Measurements from ENCODE around the gene REEP6. TPM values are rescaled to one million over a fixed set of nuclear protein-coding genes. Genes with fewer than 3 reads are reported as not detected.

The REEP6 gene
- total and polyA plus RNA-seq, 10 donors: 0.65 to 2.6 (median 1.6) TPM; not detected in 1

DNA sequence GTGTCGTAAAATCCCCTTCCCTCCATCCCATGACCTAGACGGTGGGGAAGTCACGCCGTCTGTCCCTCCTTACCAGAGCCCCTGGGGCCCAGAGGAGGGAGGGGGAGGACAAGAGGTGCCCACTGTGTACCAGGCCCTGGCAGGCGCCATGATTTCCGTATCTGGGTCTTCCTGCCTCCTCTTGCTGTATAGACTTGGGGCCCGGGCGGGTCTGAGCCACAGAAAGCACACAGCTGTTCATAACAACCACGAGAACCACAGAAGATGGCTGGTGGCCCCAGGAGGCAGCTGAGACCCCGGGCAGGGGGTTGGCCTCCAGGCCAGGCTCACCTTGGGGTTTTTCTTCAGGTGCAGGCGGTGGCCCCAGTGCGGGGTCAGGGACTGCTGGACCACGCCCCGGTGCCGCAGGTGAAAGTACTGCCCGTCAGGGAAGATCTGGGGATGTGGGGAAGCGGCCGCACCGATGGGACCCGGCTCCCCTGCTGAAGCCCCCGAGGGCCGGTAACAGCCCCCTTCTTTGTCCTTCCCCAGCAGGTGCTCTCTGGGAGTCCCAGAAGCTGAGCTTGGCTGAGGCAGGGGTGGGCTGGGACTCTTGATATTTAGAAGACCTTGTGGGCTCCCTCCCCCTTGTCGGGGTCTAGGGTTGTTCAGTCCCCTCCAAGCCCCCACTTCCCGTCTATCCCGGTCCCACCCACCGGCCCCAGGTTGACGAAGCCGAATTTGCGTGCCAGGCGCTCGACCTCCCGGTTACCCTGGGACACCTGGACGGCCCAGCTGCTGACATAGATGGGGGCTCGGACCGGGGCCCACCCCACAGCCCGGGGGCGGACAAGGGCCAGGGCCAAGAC, 1.3 kb upstream of the REEP6 start:
- peak; percentile 77 for DNase-seq
- WGBS, 5 donors: 8 to 29% (median 18%) methylated on average over 13 to 37 of the region's 37 CpGs
- no peaks in the 10 kb centered on the region for H3K36me3 ChIP-seq

DNA sequence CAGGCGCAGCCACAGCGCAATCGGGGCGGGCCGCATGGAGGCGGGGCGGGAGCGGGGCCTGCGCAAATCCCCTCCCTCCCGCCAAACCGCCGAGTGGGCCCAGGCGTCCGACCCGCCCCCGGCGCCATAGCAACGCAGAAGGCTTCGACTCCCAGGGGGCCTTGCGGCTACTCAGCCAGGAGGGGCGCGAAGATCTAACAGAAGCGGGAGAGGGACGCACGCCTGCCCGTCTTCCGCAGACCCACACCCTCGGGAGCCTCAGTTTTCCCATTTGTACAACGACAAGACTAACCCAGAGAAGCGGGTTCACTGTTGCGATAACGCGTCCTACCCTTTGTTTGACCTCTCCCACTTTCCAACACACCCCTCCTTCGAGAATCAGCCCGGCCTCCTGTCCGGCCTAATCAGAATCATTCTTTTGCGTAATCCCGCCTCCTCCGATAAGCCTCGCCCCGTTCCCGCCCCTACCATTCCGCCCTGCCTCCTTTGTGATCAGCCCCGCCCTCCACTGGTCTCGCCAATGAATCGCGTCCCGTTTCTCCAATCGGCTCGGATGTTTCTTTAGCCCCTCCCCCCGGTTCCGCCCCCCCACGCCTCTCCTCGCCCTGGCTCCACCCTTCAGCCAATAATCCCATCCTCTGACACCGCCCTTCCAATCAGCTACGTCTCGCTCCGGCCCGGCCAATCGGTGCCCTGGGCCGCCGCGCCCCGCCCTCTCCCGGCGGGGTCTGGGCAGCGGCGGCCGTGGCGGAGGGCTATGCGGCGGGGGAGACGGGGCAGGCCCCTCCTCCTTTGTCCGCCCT, 469 bp upstream of the REEP6 start, which contains the start of gene PCSK4:
Gene PCSK4, minus strand, starts transcription at position 40 of the 803 bp plus-strand sequence. Its CDS starts 4 bp downstream, at position 36.
- DNase-seq: peak; percentile 96
- Histone ChIP-seq H3K36me3 (no peaks in the 10 kb centered on the region), H3K4me3 (peak within 1 kb of the TSS; percentile 54 to 85 (median 59)), H3K9me3 (no peaks in the 10 kb centered on the region), H3K4me1 (peaks cover 6 to 34% (median 19%) of the 10 kb centered on the region in 6 donors), H3K27ac (peak within 1 kb of the TSS in 6 of 8 donors; percentile 41 to 81 (median 62)), H3K27me3 (replicated peaks in 1 of 7) (peaks cover 0 to 39% (median 0%) of the 10 kb centered on the region in 7 donors)
- WGBS, 5 donors: 0 to 1% (median 1%) methylated on average over 49 to 74 of the region's 74 CpGs
- peak; percentile 31 to 57 (median 57) for TF ChIP-seq POLR2AphosphoS5 (IDR thresholded peaks at IDR 0.05)
- TF ChIP-seq, protein P1, sequence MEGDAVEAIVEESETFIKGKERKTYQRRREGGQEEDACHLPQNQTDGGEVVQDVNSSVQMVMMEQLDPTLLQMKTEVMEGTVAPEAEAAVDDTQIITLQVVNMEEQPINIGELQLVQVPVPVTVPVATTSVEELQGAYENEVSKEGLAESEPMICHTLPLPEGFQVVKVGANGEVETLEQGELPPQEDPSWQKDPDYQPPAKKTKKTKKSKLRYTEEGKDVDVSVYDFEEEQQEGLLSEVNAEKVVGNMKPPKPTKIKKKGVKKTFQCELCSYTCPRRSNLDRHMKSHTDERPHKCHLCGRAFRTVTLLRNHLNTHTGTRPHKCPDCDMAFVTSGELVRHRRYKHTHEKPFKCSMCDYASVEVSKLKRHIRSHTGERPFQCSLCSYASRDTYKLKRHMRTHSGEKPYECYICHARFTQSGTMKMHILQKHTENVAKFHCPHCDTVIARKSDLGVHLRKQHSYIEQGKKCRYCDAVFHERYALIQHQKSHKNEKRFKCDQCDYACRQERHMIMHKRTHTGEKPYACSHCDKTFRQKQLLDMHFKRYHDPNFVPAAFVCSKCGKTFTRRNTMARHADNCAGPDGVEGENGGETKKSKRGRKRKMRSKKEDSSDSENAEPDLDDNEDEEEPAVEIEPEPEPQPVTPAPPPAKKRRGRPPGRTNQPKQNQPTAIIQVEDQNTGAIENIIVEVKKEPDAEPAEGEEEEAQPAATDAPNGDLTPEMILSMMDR (IDR thresholded peaks at IDR 0.05 in 8 of 11, conservative IDR thresholded peaks at IDR 0.05 in 3 of 11): peak in 5 of 11 experiments; percentile 5 to 42 (median 16)
- TF ChIP-seq POLR2A (IDR thresholded peaks at IDR 0.05): peak in 1 of 3 donors; percentile 6
- intact Hi-C loops (cut with DNase I; ENCODE audit: low total_unique reads): no loop called here

More for the DNA sequence above, 1.3 kb upstream of the REEP6 start:
- Histone ChIP-seq H3K4me1 (peaks cover 6 to 34% (median 19%) of the 10 kb centered on the region in 6 donors), H3K9me3 (no peaks in the 10 kb centered on the region), H3K27me3 (replicated peaks in 1 of 7) (peaks cover 0 to 39% (median 0%) of the 10 kb centered on the region in 7 donors), H3K4me3 (peak overlapping the region; percentile 48 to 85 (median 59)), H3K27ac (peak overlapping the region in 6 of 8 donors; percentile 41 to 81 (median 62))
- intact Hi-C loops (cut with DNase I; ENCODE audit: low total_unique reads): no loop called here
- peak in 1 of 3 donors; percentile 60 for TF ChIP-seq POLR2AphosphoS5 (IDR thresholded peaks at IDR 0.05)
- TF ChIP-seq, protein P1 (IDR thresholded peaks at IDR 0.05 in 8 of 11, conservative IDR thresholded peaks at IDR 0.05 in 3 of 11): no peak
- no peak for TF ChIP-seq POLR2A (IDR thresholded peaks at IDR 0.05)

DNA sequence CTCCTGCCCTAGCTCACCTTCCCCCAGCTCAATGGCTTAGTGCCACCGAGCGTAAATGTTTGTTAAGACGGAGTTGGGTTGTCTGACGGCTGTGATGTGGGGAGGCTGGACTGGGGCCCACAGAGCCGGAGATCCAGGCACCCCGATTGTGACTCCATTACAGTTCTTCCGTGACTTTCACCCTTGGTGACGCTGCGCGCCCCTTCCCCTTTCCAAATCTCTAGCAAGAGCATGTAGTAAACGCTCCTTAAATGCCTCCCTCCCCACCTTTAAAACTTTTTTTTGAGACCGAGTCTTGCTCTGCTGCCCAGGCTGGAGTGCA, 829 bp downstream of the REEP6 start:
- 64 to 71% (median 68%) methylated on average over 12 of the region's 12 CpGs for WGBS, 5 donors
- intact Hi-C loops (cut with DNase I; ENCODE audit: low total_unique reads): no loop called here
- Histone ChIP-seq H3K4me3 (peak overlapping the region in 2 of 8 donors; percentile 61 to 85), H3K36me3 (no peaks in the 10 kb centered on the region), H3K9me3 (no peaks in the 10 kb centered on the region), H3K4me1 (peaks cover 6 to 34% (median 19%) of the 10 kb centered on the region in 6 donors), H3K27me3 (replicated peaks in 1 of 7) (peaks cover 0 to 46% (median under 1%) of the 10 kb centered on the region in 7 donors), H3K27ac (no peak overlapping the region)
- DNase-seq: no peak
- TF ChIP-seq POLR2AphosphoS5 (IDR thresholded peaks at IDR 0.05) (no peak), POLR2A (IDR thresholded peaks at IDR 0.05) (no peak)
- TF ChIP-seq, protein P1 (IDR thresholded peaks at IDR 0.05 in 8 of 11, conservative IDR thresholded peaks at IDR 0.05 in 3 of 11): no peak
